ENCODE data around the gene MANBA. TPM values are rescaled to one million over a fixed set of nuclear protein-coding genes. Genes with fewer than 3 reads are reported as not detected.
A peak's percentile ranks its signal among the peaks of the same experiment; 100 is the strongest.
"Not testable (repeated sequence)": the region's sequence is repeated elsewhere in the genome, so short reads cannot be mapped to it uniquely, and the experiment has no call there.

Gene MANBA
- total RNA-seq, 1 experiment from 2014 or later: 14.5 TPM

DNA sequence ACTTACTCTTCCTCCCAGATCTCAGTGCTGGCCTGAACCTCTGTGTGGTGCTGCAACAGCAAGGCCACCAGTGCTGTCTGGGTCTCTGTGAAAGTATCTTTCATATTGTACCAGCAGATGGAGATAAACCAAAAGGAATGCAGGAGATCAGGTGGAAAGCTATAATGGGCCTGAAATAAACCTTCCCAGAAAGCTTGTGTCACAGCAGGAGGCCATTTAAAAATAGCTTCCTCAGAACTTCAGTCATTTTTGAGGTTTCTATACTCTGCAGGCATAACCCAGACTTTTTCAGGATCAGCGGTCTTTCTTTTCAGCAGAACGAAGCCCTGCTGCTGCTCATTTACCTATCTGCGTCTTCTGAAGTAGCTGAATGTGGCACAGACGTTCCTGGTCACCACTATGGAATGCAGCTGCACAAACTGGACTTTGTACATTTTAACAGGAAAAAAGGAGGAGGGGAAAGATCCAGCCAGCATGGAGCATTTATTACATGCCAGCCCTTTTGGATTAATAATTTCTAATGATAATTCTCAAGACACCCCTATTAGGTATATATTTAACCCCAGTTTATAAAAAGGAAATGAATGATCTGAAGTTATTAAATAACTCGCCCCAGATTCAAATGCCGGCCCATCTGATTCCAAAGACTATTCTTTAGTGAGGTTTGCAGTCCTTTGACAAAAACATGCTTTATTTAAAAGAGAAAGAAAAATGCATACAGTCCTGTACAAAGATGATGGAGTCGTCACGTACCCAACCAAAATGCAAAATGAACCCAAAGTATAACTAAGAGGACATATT, 139.9 kb downstream of the MANBA start:
- ChIA-PET CTCF (interaction anchor here (0.5 to 1.5 kb wide), 4 partner anchors 169 to 479 kb away, joined by 3 to 6 read pairs (median 4); partner anchors contain the start of gene BDH2), POLR2A (interaction anchor here (0.7 kb wide), 1 partner anchor 207 kb away, joined by 3 read pairs; no protein-coding TSS in a partner anchor)
- Histone ChIP-seq H3K4me3 (ENCODE audit: low read depth in 2 of 2, low read length in 2 of 2) (peak overlapping the region in 1 of 2 experiments; percentile 40; a peak in 2 of 4 replicates), H3K27me3 (ENCODE audit: control insufficient read depth, insufficient read depth, low read length) (no peaks in the 10 kb centered on the region), H3K27ac (ENCODE audit: low read length) (no peak overlapping the region), H3K4me1 (ENCODE audit: control insufficient read depth, insufficient read depth, low read length) (peaks cover 6% of the 10 kb centered on the region; the same call in 1 of the 2 replicates), H3K9me3 (ENCODE audit: control insufficient read depth, insufficient read depth, low read depth, low read length) (no peaks in the 10 kb centered on the region), H3K36me3 (ENCODE audit: control insufficient read depth, insufficient read depth, low read length) (no peaks in the 10 kb centered on the region)
- in situ Hi-C loops (cut with HindIII; ENCODE audit: low pct_unique_long_range_greater_than_20kb, low sequenced_read_pairs) (no loop called here), intact Hi-C loops (cut with micrococcal nuclease; ENCODE audit: unreplicated experiment) (loop anchor here (2.0 to 10.0 kb wide), 3 partner anchors 174 to 476 kb away; partner anchors contain the start of gene BDH2)
- TF ChIP-seq POLR2AphosphoS5 (IDR thresholded peaks at IDR 0.05; ENCODE audit: low read depth, low read length) (no peak), SIN3A (IDR thresholded peaks at IDR 0.05; ENCODE audit: borderline replicate concordance, insufficient read depth, low read depth, low read length) (no peak), TCF7L2 (IDR thresholded peaks at IDR 0.05; ENCODE audit: low read depth, low read length) (no peak)
- TF ChIP-seq, protein P1, sequence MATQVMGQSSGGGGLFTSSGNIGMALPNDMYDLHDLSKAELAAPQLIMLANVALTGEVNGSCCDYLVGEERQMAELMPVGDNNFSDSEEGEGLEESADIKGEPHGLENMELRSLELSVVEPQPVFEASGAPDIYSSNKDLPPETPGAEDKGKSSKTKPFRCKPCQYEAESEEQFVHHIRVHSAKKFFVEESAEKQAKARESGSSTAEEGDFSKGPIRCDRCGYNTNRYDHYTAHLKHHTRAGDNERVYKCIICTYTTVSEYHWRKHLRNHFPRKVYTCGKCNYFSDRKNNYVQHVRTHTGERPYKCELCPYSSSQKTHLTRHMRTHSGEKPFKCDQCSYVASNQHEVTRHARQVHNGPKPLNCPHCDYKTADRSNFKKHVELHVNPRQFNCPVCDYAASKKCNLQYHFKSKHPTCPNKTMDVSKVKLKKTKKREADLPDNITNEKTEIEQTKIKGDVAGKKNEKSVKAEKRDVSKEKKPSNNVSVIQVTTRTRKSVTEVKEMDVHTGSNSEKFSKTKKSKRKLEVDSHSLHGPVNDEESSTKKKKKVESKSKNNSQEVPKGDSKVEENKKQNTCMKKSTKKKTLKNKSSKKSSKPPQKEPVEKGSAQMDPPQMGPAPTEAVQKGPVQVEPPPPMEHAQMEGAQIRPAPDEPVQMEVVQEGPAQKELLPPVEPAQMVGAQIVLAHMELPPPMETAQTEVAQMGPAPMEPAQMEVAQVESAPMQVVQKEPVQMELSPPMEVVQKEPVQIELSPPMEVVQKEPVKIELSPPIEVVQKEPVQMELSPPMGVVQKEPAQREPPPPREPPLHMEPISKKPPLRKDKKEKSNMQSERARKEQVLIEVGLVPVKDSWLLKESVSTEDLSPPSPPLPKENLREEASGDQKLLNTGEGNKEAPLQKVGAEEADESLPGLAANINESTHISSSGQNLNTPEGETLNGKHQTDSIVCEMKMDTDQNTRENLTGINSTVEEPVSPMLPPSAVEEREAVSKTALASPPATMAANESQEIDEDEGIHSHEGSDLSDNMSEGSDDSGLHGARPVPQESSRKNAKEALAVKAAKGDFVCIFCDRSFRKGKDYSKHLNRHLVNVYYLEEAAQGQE (IDR thresholded peaks at IDR 0.05; ENCODE audit: insufficient read depth in 1 of 2, low read depth in 2 of 2, low read length in 1 of 2): no peak
- TF ChIP-seq, protein P2, sequence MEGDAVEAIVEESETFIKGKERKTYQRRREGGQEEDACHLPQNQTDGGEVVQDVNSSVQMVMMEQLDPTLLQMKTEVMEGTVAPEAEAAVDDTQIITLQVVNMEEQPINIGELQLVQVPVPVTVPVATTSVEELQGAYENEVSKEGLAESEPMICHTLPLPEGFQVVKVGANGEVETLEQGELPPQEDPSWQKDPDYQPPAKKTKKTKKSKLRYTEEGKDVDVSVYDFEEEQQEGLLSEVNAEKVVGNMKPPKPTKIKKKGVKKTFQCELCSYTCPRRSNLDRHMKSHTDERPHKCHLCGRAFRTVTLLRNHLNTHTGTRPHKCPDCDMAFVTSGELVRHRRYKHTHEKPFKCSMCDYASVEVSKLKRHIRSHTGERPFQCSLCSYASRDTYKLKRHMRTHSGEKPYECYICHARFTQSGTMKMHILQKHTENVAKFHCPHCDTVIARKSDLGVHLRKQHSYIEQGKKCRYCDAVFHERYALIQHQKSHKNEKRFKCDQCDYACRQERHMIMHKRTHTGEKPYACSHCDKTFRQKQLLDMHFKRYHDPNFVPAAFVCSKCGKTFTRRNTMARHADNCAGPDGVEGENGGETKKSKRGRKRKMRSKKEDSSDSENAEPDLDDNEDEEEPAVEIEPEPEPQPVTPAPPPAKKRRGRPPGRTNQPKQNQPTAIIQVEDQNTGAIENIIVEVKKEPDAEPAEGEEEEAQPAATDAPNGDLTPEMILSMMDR (IDR thresholded peaks at IDR 0.05): peak; percentile 65
- no TSS peak for BruUV-seq (replicated peaks)
- DNase-seq (ENCODE audit: low read depth, low spot score) (peak; percentile 75), ATAC-seq (peak; percentile 94)

DNA sequence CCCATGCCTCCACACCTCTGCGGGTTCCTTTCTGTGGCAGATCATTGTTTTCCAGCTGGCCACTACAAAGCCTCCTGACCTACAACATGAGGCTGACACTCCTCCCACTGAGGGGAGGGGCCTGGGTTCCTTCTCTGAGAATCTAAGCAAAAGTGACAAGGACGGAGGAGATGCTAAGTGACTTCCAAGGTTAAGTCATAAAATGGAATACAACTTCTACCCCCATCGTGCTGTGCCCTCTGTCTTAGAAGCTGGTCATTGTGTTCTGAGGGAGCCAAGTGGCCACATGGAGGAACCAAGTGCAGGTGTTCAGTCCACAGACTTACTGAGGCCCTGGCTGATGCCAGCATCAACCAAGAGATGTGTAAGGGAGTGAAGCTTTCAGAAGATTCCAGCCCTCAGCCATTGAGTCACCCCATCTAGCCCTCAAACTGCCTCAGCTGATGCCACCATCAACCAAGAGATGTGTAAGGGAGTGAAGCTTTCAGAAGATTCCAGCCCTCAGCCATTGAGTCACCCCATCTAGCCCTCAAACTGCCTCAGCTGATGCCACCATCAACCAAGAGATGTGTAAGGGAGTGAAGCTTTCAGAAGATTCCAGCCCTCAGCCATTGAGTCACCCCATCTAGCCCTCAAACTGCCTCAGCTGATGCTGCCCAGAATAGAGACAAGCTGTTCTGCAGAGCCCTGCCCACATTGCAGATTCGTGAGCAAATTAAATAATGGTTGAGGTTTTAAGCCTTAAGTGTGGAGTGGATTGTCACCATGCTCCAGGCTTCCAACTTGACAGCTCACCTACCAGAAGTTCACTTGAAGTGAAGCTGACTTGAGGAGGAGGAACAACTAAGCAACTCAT, 140.8 kb downstream of the MANBA start:
- H3K9me3 ChIP-seq (ENCODE audit: control insufficient read depth, insufficient read depth, low read depth, low read length); in situ Hi-C loops (cut with HindIII; ENCODE audit: low pct_unique_long_range_greater_than_20kb, low sequenced_read_pairs); H3K4me3 ChIP-seq (ENCODE audit: low read depth in 2 of 2, low read length in 2 of 2); H3K27ac ChIP-seq (ENCODE audit: low read length); BruUV-seq (replicated peaks); H3K4me1 ChIP-seq (ENCODE audit: control insufficient read depth, insufficient read depth, low read length); H3K27me3 ChIP-seq (ENCODE audit: control insufficient read depth, insufficient read depth, low read length); H3K36me3 ChIP-seq (ENCODE audit: control insufficient read depth, insufficient read depth, low read length); DNase-seq (ENCODE audit: low read depth, low spot score): not testable (repeated sequence)
- ChIA-PET POLR2A (interaction anchor here (0.7 kb wide), 1 partner anchor 391 kb away, joined by 3 read pairs; no protein-coding TSS in a partner anchor), CTCF (interaction anchor here (1.2 to 1.5 kb wide), 2 partner anchors 208 to 480 kb away, joined by 3 read pairs; partner anchors contain the start of gene BDH2)
- ATAC-seq: 0 out of 2 replicates have a peak, but pooled peaks have one; percentile 31
- intact Hi-C loops (cut with micrococcal nuclease; ENCODE audit: unreplicated experiment): loop anchor here (2.0 to 10.0 kb wide), 4 partner anchors 175 to 477 kb away; partner anchors contain the start of gene BDH2

DNA sequence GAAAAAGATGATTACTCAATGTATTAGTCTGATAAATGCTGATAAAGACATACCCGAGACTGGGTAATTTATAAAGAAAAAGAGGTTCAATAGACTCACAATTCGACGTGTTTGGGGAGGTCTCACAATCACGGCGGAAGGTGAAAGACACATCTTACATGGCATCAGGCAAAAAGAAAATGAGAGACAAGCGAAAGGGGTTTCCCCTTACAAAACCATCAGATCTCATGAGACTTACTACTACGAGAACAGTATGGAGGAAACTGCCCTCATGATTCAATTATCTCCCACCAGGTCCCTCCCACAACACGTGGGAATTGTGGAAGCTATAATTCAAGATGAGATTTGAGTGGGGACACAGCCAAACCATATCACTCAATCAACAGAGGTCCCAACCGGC, 141.7 kb downstream of the MANBA start:
- H3K4me3 ChIP-seq (ENCODE audit: low read depth in 2 of 2, low read length in 2 of 2); H3K27me3 ChIP-seq (ENCODE audit: control insufficient read depth, insufficient read depth, low read length); H3K4me1 ChIP-seq (ENCODE audit: control insufficient read depth, insufficient read depth, low read length); H3K27ac ChIP-seq (ENCODE audit: low read length); POLR2A ChIA-PET; H3K36me3 ChIP-seq (ENCODE audit: control insufficient read depth, insufficient read depth, low read length); BruUV-seq (replicated peaks); CTCF ChIA-PET; in situ Hi-C loops (cut with HindIII; ENCODE audit: low pct_unique_long_range_greater_than_20kb, low sequenced_read_pairs); H3K9me3 ChIP-seq (ENCODE audit: control insufficient read depth, insufficient read depth, low read depth, low read length); DNase-seq (ENCODE audit: low read depth, low spot score); ATAC-seq: not testable (repeated sequence)
- intact Hi-C loops (cut with micrococcal nuclease; ENCODE audit: unreplicated experiment): loop anchor here (10.0 kb wide), 1 partner anchor 174 kb away; no protein-coding TSS in a partner anchor
